ENCODE results near the gene ASTE1. TPM values are rescaled to one million over a fixed set of nuclear protein-coding genes. Genes with fewer than 3 reads are reported as not detected.

Gene ASTE1
- polyA plus RNA-seq, 1 donor from 2014 or later, result 2.0 TPM

DNA sequence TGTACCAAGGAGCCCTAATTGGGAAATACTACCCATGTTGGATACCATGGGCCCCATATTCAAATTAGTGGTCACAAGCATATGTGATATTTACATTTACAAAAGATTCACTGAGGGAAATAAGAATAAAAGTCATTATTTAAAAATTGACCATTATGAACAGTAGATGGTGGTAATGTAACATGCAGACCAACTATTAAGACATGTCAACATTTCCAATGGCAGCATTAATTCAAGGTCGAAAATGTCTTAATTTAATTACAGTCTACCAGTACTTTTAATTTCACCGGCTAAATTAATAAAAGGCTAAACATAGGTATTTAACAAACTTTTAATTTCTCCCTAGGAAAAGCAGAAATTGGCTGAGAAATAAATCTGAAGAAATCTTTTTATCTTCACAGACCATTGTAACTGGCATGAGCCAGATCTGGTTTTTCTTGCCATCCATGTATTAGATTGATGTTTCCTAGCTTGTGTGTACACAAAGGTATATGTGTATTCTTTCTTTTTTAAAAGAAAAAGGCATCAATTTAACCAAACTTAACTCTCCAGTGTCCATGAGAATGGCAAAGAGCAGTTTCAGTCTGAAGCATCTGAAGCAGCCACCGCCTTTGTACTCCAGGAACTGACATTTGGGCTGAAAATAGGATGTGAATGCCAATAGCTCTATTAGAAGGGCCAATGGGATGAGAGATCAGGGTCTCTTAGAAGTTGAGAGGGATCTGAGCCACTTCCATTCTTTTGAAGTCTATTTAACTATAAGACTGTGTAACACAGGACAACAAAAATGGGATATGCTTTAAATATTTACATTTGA is 26.6 kb upstream of the ASTE1 start:
- H3K79me2 ChIP-seq (replicated peaks; ENCODE audit: insufficient read depth, low read length), result no peaks in the 10 kb centered on the region
- H3K9me3 ChIP-seq (ENCODE audit: low read length), result no peaks in the 10 kb centered on the region
- H3K9ac ChIP-seq (ENCODE audit: low read length), result no peak overlapping the region
- no peak overlapping the region for H3K4me3 ChIP-seq (ENCODE audit: low read length)
- H3K9me2 ChIP-seq (ENCODE audit: insufficient read depth, low read length), result no peaks in the 10 kb centered on the region
- no peak overlapping the region for H2AFZ ChIP-seq (ENCODE audit: low read depth, low read length)
- H4K20me1 ChIP-seq (ENCODE audit: insufficient read depth), result no peaks in the 10 kb centered on the region
- no peak overlapping the region for H3K27ac ChIP-seq (ENCODE audit: low read length)
- TF ChIP-seq CTCF (IDR thresholded peaks at IDR 0.05; ENCODE audit: poor library complexity, severe bottlenecking), result peak; percentile 57
- TF ChIP-seq POLR2AphosphoS5 (IDR thresholded peaks at IDR 0.05), result no peak
- peak; percentile 65 for TF ChIP-seq RAD21 (conservative IDR thresholded peaks at IDR 0.05)
- TF ChIP-seq SMC3 (conservative IDR thresholded peaks at IDR 0.05; ENCODE audit: poor library complexity), result peak; percentile 53
- no peaks in the 10 kb centered on the region for H3F3A ChIP-seq (ENCODE audit: insufficient read depth, low read length, poor library complexity, severe bottlenecking)
- H3K36me3 ChIP-seq (ENCODE audit: insufficient read depth, low read length), result no peaks in the 10 kb centered on the region
- no peak overlapping the region for H3K4me2 ChIP-seq (ENCODE audit: low read length)
- H3K27me3 ChIP-seq (ENCODE audit: insufficient read depth, low read depth, low read length), result no peaks in the 10 kb centered on the region

- no peak overlapping the region for H3K4me3 ChIP-seq (ENCODE audit: low read length)
- no peak for TF ChIP-seq EZH2 (IDR thresholded peaks at IDR 0.05; ENCODE audit: borderline replicate concordance, insufficient read depth, low read length, poor library complexity, severe bottlenecking)
- no peak for TF ChIP-seq SMC3 (conservative IDR thresholded peaks at IDR 0.05; ENCODE audit: poor library complexity)
- TF ChIP-seq RAD21 (conservative IDR thresholded peaks at IDR 0.05), result no peak
- TF ChIP-seq MXI1 (conservative IDR thresholded peaks at IDR 0.05; ENCODE audit: poor library complexity, severe bottlenecking), result no peak
- TF ChIP-seq CTCF (IDR thresholded peaks at IDR 0.05; ENCODE audit: poor library complexity, severe bottlenecking), result no peak
- TF ChIP-seq, protein P1, sequence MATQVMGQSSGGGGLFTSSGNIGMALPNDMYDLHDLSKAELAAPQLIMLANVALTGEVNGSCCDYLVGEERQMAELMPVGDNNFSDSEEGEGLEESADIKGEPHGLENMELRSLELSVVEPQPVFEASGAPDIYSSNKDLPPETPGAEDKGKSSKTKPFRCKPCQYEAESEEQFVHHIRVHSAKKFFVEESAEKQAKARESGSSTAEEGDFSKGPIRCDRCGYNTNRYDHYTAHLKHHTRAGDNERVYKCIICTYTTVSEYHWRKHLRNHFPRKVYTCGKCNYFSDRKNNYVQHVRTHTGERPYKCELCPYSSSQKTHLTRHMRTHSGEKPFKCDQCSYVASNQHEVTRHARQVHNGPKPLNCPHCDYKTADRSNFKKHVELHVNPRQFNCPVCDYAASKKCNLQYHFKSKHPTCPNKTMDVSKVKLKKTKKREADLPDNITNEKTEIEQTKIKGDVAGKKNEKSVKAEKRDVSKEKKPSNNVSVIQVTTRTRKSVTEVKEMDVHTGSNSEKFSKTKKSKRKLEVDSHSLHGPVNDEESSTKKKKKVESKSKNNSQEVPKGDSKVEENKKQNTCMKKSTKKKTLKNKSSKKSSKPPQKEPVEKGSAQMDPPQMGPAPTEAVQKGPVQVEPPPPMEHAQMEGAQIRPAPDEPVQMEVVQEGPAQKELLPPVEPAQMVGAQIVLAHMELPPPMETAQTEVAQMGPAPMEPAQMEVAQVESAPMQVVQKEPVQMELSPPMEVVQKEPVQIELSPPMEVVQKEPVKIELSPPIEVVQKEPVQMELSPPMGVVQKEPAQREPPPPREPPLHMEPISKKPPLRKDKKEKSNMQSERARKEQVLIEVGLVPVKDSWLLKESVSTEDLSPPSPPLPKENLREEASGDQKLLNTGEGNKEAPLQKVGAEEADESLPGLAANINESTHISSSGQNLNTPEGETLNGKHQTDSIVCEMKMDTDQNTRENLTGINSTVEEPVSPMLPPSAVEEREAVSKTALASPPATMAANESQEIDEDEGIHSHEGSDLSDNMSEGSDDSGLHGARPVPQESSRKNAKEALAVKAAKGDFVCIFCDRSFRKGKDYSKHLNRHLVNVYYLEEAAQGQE (IDR thresholded peaks at IDR 0.05; ENCODE audit: borderline replicate concordance), result no peak
- TF ChIP-seq TAF1 (IDR thresholded peaks at IDR 0.05; ENCODE audit: low read depth), result no peak
- no peak for TF ChIP-seq POLR2AphosphoS5 (IDR thresholded peaks at IDR 0.05)
- TF ChIP-seq EP300 (conservative IDR thresholded peaks at IDR 0.05; ENCODE audit: poor library complexity, severe bottlenecking), result no peak
Observed at GRCh38 chr3:131050001-131050400, 23.4 kb upstream of the ASTE1 start.

More at GRCh38 chr3:131050001-131050400, 23.4 kb upstream of the ASTE1 start:
- Histone ChIP-seq H3K9me3 (ENCODE audit: low read length) (no peaks in the 10 kb centered on the region), H3K79me2 (replicated peaks; ENCODE audit: insufficient read depth, low read length) (no peaks in the 10 kb centered on the region), H3K9ac (ENCODE audit: low read length) (no peak overlapping the region), H3K36me3 (ENCODE audit: insufficient read depth, low read length) (no peaks in the 10 kb centered on the region), H3K27me3 (ENCODE audit: insufficient read depth, low read depth, low read length) (no peaks in the 10 kb centered on the region), H3K9me2 (ENCODE audit: insufficient read depth, low read length) (no peaks in the 10 kb centered on the region), H4K20me1 (ENCODE audit: insufficient read depth) (no peaks in the 10 kb centered on the region), H3K27ac (ENCODE audit: low read length) (no peak overlapping the region), H3K4me2 (ENCODE audit: low read length) (no peak overlapping the region), H2AFZ (ENCODE audit: low read depth, low read length) (no peak overlapping the region), H3F3A (ENCODE audit: insufficient read depth, low read length, poor library complexity, severe bottlenecking) (no peaks in the 10 kb centered on the region)

All from neural cell (in vitro differentiated cells).